Activated T-helper 1 cell treated with anti-CD3 and anti-CD28 coated beads, Interleukin-12 subunit alpha, Interleukin-12 subunit beta, Interleukin-2, Interleukin-4 antibody, amounts not matched to agents 30 ng/mL and 10 ng/mL and 1 ng/mL, durations not matched to agents 14 hours and 24 hours and 36 hours (primary cell): ENCODE results near the gene MRGPRX2. TPM values are rescaled to one million over a fixed set of nuclear protein-coding genes. Genes with fewer than 3 reads are reported as not detected.

Source experiments
- DNase-seq: peaks from one replicate; pipeline ENCODE4 v3.0.0; 2021; ENCODE audit warnings: low spot score
- H3K27ac Mint-ChIP-seq: one replicate; pipeline ENCODE4 v1.8.0; 2021; ENCODE audit warnings: mild to moderate bottlenecking, mixed read lengths
- H3K27me3 Mint-ChIP-seq: one replicate; pipeline ENCODE4 v1.8.0; 2022; ENCODE audit warnings: mild to moderate bottlenecking, moderate library complexity, mixed read lengths; ENCODE audit not compliant: insufficient read depth
- H3K36me3 Mint-ChIP-seq: one replicate; pipeline ENCODE4 v1.8.0; 2021; ENCODE audit warnings: low read depth, mixed read lengths
- H3K4me1 Mint-ChIP-seq: one replicate; pipeline ENCODE4 v1.8.0; 2021; ENCODE audit warnings: low read depth, mixed read lengths
- H3K4me3 Mint-ChIP-seq: one replicate; pipeline ENCODE4 v1.8.0; 2021; ENCODE audit warnings: mild to moderate bottlenecking, moderate library complexity, mixed read lengths
- H3K9me3 Mint-ChIP-seq: one replicate; pipeline ENCODE4 v1.8.0; 2021; ENCODE audit warnings: mixed read lengths
- intact Hi-C: fragments of 100-400 bp; cut with micrococcal nuclease; formaldehyde crosslinking; loops from one replicate; pipeline ENCODE4 v1.15.1; 2024
- total RNA-seq: library from RNA; stranded (reverse); gene quantifications from 2 replicates; pipeline ENCODE4 v1.2.3, GENCODE V29; 2022

Gene MRGPRX2
- total RNA-seq: 0.13 and 0.29 TPM in 2 replicates

GRCh38 chr11:19060629-19061028, at the start of gene MRGPRX2:
MRGPRX2 (minus strand) TSS chr11:19060717; CDS start chr11:19056402, 4,315 bp downstream.
- Mint-ChIP-seq H3K27ac (no peak within 1 kb of the TSS), H3K9me3 (no peaks in the 10 kb centered on the region), H3K4me1 (peaks cover 23% of the 10 kb centered on the region), H3K36me3 (no peaks in the 10 kb centered on the region), H3K4me3 (no peak within 1 kb of the TSS), H3K27me3 (peaks cover 31% of the 10 kb centered on the region)
- intact Hi-C loops: no loop called here
- no peak for DNase-seq

- H3K9me3 Mint-ChIP-seq: no peaks in the 10 kb centered on the region
Observed at GRCh38 chr11:19110295-19110694, 49.8 kb upstream of the MRGPRX2 start.

DNA sequence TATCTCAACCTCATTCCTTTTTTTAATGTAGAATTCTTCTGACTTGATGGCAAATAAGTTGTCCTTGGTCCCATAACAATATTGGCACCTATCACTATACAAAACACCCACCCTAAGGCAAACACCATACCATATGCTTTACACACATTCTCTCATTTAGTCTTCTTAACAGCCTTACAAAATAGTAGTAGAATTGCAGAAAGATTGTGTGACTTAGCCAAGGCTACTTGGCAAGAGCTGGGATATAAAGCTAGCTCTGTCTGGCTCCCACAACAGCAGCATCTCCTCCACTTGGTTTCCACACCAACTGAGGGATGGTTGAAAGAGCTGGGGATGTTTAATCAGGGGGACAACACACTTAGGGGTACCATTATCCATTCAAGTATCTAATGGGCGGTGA, 46.6 kb upstream of the MRGPRX2 start:
- Mint-ChIP-seq H3K4me3 (no peak overlapping the region), H3K4me1 (no peaks in the 10 kb centered on the region), H3K27ac (no peak overlapping the region), H3K27me3 (peaks cover 12% of the 10 kb centered on the region), H3K36me3 (no peaks in the 10 kb centered on the region), H3K9me3 (no peaks in the 10 kb centered on the region)
- intact Hi-C loops: no loop called here
- DNase-seq: no peak

More at GRCh38 chr11:19110295-19110694, 49.8 kb upstream of the MRGPRX2 start:
- Mint-ChIP-seq H3K4me1 (no peaks in the 10 kb centered on the region), H3K27me3 (peaks cover 14% of the 10 kb centered on the region), H3K36me3 (no peaks in the 10 kb centered on the region), H3K27ac (no peak overlapping the region), H3K4me3 (no peak overlapping the region)
- intact Hi-C loops: no loop called here
- DNase-seq: no peak

DNA sequence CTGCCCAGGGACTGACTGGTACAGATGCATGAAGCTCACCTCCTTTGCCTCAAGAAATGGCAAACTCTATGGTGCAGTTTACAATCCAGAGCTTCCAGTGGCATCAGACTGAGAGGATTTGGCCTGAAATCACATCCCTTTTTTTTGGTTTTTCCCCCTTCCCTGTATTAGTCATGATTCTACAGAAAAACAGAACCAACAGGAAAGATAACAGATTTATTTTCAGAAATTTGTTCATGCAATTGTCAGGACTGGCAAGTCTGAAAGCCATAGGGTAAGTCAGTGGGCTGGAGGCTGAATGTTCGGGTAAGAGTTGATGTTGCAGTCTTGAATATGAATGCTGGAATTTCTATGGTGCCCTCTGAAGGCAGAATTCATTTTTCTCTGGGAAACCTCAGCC, 44.5 kb upstream of the MRGPRX2 start:
- H3K4me3 Mint-ChIP-seq: no peak overlapping the region
- no peak for DNase-seq
- intact Hi-C loops: no loop called here
- peaks cover 16% of the 10 kb centered on the region for H3K27me3 Mint-ChIP-seq
- H3K4me1 Mint-ChIP-seq: no peaks in the 10 kb centered on the region
- H3K9me3 Mint-ChIP-seq: peaks cover 3% of the 10 kb centered on the region
- no peak overlapping the region for H3K27ac Mint-ChIP-seq
- no peaks in the 10 kb centered on the region for H3K36me3 Mint-ChIP-seq

DNA sequence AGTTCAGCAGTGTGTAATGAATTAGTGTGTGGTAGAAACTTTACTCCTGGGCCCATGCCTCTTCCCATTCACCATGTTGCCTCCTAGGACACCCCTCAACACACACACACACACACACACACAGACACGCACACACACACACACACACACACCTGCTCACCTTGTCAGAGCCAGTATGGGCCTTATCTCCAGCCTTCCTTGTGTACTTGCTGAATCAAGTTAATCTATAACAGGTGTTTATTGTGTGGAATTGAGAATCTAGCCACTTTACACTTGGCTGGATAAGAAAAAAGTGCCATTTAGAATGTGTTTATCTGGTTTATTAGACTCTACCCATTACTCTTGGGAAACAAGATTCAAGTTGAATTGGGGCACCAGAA, 42.0 kb upstream of the MRGPRX2 start:
- peaks cover 3% of the 10 kb centered on the region for H3K9me3 Mint-ChIP-seq

DNA sequence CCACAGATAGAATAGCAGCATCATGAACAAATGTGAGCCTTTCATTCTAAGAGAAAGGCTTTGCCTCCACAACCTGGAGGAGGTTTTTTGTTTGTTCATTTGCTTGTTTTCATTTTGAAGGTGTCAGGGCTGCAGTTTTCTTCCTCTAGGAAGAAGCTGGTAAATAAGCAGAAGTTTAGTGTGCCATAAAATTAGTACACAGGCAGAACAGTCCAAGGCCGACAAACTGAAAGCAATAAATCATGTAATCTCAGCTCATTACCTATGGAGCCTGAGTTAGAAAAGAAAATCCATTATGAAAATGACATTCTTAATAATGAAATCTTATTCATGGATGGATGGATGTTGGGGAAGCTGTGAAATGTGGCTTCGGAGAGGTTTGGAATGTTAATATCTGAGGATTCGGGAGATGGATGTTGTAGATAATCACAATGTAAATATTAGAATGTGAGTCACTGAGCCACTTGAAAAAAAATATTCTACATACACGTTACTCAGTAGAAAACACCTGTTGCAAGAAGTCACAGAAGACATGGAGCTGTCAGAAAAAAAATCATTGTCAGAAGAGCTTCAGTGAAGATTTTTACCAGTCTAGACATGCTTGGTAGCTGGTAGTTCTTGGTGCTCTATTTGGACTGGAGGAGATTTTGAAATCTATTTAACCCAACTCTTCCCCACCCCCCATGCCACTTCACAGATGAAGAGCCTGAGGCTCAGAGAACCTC, 41.4 kb upstream of the MRGPRX2 start:
- no peaks in the 10 kb centered on the region for H3K4me1 Mint-ChIP-seq
- H3K9me3 Mint-ChIP-seq: peaks cover 3% of the 10 kb centered on the region
- H3K36me3 Mint-ChIP-seq: no peaks in the 10 kb centered on the region
- no peak overlapping the region for H3K27ac Mint-ChIP-seq
- H3K4me3 Mint-ChIP-seq: no peak overlapping the region
- DNase-seq: no peak
- peaks cover 17% of the 10 kb centered on the region for H3K27me3 Mint-ChIP-seq
- intact Hi-C loops: no loop called here

More for the DNA sequence above, 42.0 kb upstream of the MRGPRX2 start:
- Mint-ChIP-seq H3K36me3 (no peaks in the 10 kb centered on the region), H3K4me3 (no peak overlapping the region), H3K4me1 (no peaks in the 10 kb centered on the region), H3K27me3 (peaks cover 17% of the 10 kb centered on the region), H3K27ac (no peak overlapping the region)
- DNase-seq: no peak
- intact Hi-C loops: no loop called here

- intact Hi-C loops: no loop called here
- no peaks in the 10 kb centered on the region for H3K4me1 Mint-ChIP-seq
- H3K9me3 Mint-ChIP-seq: peaks cover 3% of the 10 kb centered on the region
- H3K27ac Mint-ChIP-seq: no peak overlapping the region
- no peaks in the 10 kb centered on the region for H3K36me3 Mint-ChIP-seq
- no peak for DNase-seq
- peaks cover 17% of the 10 kb centered on the region for H3K27me3 Mint-ChIP-seq
- H3K4me3 Mint-ChIP-seq: no peak overlapping the region
Observed at GRCh38 chr11:19100885-19101284, 40.4 kb upstream of the MRGPRX2 start.

GRCh38 chr11:19099093-19099492, 38.6 kb upstream of the MRGPRX2 start:
- peaks cover 22% of the 10 kb centered on the region for H3K27me3 Mint-ChIP-seq
- H3K36me3 Mint-ChIP-seq: no peaks in the 10 kb centered on the region
- H3K4me3 Mint-ChIP-seq: no peak overlapping the region
- no peak for DNase-seq
- H3K9me3 Mint-ChIP-seq: peaks cover 3% of the 10 kb centered on the region
- no peak overlapping the region for H3K27ac Mint-ChIP-seq
- no peaks in the 10 kb centered on the region for H3K4me1 Mint-ChIP-seq
- intact Hi-C loops: no loop called here

GRCh38 chr11:19094859-19095258, 34.3 kb upstream of the MRGPRX2 start:
- Mint-ChIP-seq H3K36me3 (no peaks in the 10 kb centered on the region), H3K27ac (no peak overlapping the region), H3K9me3 (no peaks in the 10 kb centered on the region), H3K4me3 (no peak overlapping the region), H3K27me3 (peaks cover 24% of the 10 kb centered on the region), H3K4me1 (no peaks in the 10 kb centered on the region)
- DNase-seq: no peak
- intact Hi-C loops: no loop called here

DNA sequence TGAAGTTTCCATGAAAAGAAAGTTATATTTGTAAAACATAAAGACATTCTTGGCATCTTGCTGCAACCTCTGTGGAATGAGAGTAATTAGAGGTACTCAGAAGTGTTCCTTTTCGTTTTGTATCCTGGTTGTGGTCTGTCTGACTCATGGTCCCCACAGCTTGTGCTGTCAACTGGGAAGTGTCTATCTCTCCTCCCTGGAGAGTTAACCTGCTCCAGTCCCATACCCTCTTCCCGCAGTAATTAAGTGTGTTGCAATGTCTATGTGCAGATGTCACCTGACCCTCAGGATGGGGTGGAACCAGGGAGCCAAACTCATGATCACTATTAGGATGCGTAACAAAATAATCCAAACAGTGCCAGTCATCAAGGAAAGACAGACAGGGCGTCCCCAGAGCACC, 33.5 kb upstream of the MRGPRX2 start:
- no peaks in the 10 kb centered on the region for H3K4me1 Mint-ChIP-seq
- H3K27me3 Mint-ChIP-seq: peaks cover 23% of the 10 kb centered on the region
- H3K27ac Mint-ChIP-seq: no peak overlapping the region
- no peaks in the 10 kb centered on the region for H3K9me3 Mint-ChIP-seq
- H3K36me3 Mint-ChIP-seq: no peaks in the 10 kb centered on the region
- no peak for DNase-seq
- intact Hi-C loops: no loop called here
- H3K4me3 Mint-ChIP-seq: no peak overlapping the region

GRCh38 chr11:19092850-19093249, 32.3 kb upstream of the MRGPRX2 start:
- no peak overlapping the region for H3K4me3 Mint-ChIP-seq
- intact Hi-C loops: no loop called here
- H3K27ac Mint-ChIP-seq: no peak overlapping the region
- peaks cover 22% of the 10 kb centered on the region for H3K27me3 Mint-ChIP-seq
- no peaks in the 10 kb centered on the region for H3K4me1 Mint-ChIP-seq
- DNase-seq: no peak
- no peaks in the 10 kb centered on the region for H3K9me3 Mint-ChIP-seq
- H3K36me3 Mint-ChIP-seq: no peaks in the 10 kb centered on the region

DNA sequence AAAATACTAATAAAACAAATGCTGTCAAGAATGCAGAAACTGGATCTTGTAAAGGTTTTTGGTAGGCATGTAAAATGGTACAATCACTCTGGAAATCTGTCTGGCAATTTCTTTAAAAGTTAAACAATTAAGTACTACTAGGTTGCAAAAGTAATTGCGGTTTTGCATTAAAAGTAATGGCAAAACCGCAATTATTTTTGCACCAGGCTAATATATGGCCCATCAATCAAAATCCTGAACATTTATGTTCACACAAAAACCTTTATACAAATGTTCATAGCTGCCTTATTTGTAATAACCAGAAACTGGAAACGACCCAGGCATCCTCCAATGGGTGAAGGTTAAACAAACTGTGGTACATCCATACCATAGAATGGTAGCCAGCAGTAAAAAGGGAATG, 31.8 kb upstream of the MRGPRX2 start:
- Mint-ChIP-seq H3K4me1 (no peaks in the 10 kb centered on the region), H3K27ac (no peak overlapping the region), H3K27me3 (peaks cover 22% of the 10 kb centered on the region), H3K9me3 (no peaks in the 10 kb centered on the region), H3K36me3 (no peaks in the 10 kb centered on the region), H3K4me3 (no peak overlapping the region)
- intact Hi-C loops: no loop called here
- no peak for DNase-seq

DNA sequence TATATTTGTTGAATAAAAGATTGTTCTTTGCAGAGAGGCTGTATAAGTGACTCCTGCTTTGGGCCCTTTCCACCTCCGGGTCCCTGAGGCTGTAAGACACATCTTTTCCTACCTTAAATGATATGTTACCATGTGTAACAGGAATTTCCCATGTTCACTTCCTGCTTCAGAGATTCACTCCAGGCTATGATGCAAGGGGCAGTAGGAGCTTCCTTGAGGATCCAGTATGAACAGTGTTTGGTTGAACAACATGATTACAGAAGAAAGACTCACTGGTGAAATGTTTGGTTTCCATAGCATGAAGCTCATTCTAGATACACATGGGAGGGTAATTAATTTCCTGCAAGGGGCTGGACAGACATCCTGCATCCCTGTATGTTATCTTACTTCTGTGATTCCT, 30.8 kb upstream of the MRGPRX2 start:
- no peaks in the 10 kb centered on the region for H3K4me1 Mint-ChIP-seq
- no peak overlapping the region for H3K27ac Mint-ChIP-seq
- H3K9me3 Mint-ChIP-seq: no peaks in the 10 kb centered on the region
- no peak overlapping the region for H3K4me3 Mint-ChIP-seq
- intact Hi-C loops: no loop called here
- H3K27me3 Mint-ChIP-seq: peaks cover 23% of the 10 kb centered on the region
- no peaks in the 10 kb centered on the region for H3K36me3 Mint-ChIP-seq
- no peak for DNase-seq

- H3K4me3 Mint-ChIP-seq: no peak overlapping the region
- DNase-seq: no peak
- H3K9me3 Mint-ChIP-seq: no peaks in the 10 kb centered on the region
- no peak overlapping the region for H3K27ac Mint-ChIP-seq
- H3K4me1 Mint-ChIP-seq: no peaks in the 10 kb centered on the region
- H3K36me3 Mint-ChIP-seq: no peaks in the 10 kb centered on the region
- intact Hi-C loops: no loop called here
- peaks cover 19% of the 10 kb centered on the region for H3K27me3 Mint-ChIP-seq
Observed at GRCh38 chr11:19089421-19089820, 28.9 kb upstream of the MRGPRX2 start.
